ENCODE data around the gene CFH.

DNA sequence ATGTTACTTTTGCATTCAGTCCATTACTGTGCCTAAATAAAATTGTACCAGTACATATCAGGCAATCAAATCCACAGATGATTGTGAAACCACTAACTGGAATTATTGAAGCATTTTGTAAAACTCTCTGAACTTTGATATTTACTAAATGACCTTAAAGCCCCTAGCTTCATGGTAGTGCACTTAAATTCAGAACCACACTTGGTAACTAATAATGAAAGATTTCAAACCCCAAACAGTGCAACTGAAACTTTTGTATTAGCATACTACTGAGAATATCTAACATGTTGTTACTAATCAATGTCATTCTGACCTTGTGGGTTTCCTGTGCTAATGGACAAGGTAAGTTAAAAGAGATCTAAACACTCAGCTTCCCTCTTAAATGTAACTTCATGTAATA lies 122.8 kb downstream of the CFH start, which contains the start of gene CFHR3:
- no peak for TF ChIP-seq CTCF (IDR thresholded peaks at IDR 0.05)
- no peak for TF ChIP-seq POLR2AphosphoS5 (IDR thresholded peaks at IDR 0.05)
